ES-I3 (cell line): ENCODE measurements around the gene TLN1.

Experiments
- H3K36me3 ChIP-seq: 2 replicates; pipeline ENCODE4 v1.6.1; 2013; ENCODE audit warnings: mild to moderate bottlenecking, low read length, control low read depth, moderate library complexity; ENCODE audit not compliant: insufficient read depth
- H3K4me1 ChIP-seq: 2 replicates; pipeline ENCODE4 v1.6.1; 2013; ENCODE audit warnings: mild to moderate bottlenecking, control low read depth, low read length; ENCODE audit not compliant: insufficient read depth
- H3K9ac ChIP-seq: 2 replicates; pipeline ENCODE4 v1.6.1; 2013; ENCODE audit warnings: low read depth, mild to moderate bottlenecking, low read length, moderate library complexity
- H3K9me3 ChIP-seq: 2 replicates; pipeline ENCODE4 v1.6.1; 2013; ENCODE audit warnings: mild to moderate bottlenecking, low read length, moderate library complexity; ENCODE audit not compliant: control insufficient read depth, insufficient read depth

Gene TLN1

GRCh38 chr9:35746583-35746982 lies 14.6 kb upstream of the TLN1 start:
- H3K4me1 ChIP-seq, result peaks cover 19% of the 10 kb centered on the region; the same call in 1 of the 2 replicates
- peaks cover 13% of the 10 kb centered on the region for H3K36me3 ChIP-seq
- H3K9ac ChIP-seq, result peak overlapping the region; percentile 25; the same call in 1 of the 2 replicates
- H3K9me3 ChIP-seq, result no peaks in the 10 kb centered on the region

DNA sequence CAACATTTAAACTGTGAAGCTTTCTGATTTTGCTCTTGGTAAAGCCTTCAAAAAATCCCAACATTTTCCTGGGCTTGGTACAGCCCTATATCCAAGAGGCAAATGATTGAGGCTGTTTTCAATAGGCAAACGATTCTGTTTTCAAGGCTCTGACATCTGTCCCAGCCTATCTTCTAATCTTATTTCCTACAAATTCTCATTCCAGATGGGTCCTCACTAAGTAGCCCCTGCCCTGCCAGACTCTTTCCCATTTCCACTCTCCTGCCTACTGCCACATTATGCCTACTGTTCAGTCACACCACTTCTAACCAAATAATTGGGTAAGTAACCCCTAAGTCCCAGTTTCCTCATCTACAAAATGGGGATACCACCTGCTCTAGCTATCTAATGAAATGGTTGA lies 13.6 kb upstream of the TLN1 start:
- H3K36me3 ChIP-seq, result peaks cover 15% of the 10 kb centered on the region
- no peak overlapping the region for H3K9ac ChIP-seq
- peaks cover 19% of the 10 kb centered on the region; the same call in 1 of the 2 replicates for H3K4me1 ChIP-seq
- H3K9me3 ChIP-seq, result no peaks in the 10 kb centered on the region

DNA sequence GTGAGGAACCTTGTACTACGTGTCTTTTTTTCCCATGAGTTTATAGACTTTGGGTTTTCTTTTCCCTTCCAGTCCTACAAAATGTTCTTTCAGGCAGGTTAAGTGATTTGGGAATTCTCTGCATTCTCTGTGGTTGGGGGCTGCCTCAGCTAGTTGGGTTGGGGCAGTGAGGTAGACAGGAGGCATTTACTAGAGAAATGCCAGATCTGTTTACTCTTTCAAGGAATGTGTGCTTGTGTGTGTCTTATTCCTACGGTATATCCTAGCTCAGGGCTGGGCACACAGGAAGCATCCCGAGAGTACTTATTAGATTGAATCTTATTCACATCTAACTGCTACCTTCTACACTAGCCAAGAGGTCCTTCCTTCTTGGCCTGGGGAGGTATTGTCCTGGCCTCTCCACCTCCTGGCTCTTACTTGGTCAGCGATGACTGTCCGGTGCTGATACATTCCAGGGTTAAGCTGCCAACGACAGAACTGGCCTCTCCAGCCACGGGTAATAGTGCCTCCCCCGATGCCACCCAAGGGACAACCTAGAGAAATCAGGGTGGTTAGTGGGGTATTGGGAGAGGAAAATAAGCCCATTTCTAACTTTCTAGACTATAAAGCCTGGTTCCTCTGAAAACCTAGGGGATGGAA lies 12.0 kb upstream of the TLN1 start:
- H3K36me3 ChIP-seq, result peaks cover 23% of the 10 kb centered on the region
- peaks cover 12% of the 10 kb centered on the region; the same call in 1 of the 2 replicates for H3K4me1 ChIP-seq
- H3K9me3 ChIP-seq, result no peaks in the 10 kb centered on the region
- no peak overlapping the region for H3K9ac ChIP-seq

DNA sequence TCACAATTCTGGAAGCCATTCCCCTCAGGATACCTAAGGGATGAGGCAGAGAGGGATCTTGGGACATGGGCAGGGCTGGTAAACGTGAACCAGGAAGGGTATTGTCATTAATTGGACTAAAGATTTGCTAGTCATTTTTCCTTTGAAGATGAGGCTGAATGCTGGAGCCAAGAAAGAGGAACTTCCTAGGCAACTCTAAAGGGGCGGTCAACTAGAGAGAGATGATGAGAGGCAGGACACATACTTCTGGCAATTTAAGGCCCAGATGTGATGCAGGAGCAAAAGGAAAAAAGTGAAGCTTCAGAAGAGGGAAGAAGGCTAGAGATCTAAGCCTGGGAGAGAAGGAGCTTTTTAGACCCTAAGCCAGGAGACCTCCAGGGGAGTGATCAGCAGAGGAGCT lies 11.5 kb upstream of the TLN1 start:
- Histone ChIP-seq H3K9me3 (no peaks in the 10 kb centered on the region), H3K9ac (no peak overlapping the region), H3K4me1 (peaks cover 12% of the 10 kb centered on the region; the same call in 1 of the 2 replicates), H3K36me3 (peaks cover 26% of the 10 kb centered on the region)

GRCh38 chr9:35741740-35742139 lies 9.7 kb upstream of the TLN1 start:
- Histone ChIP-seq H3K9ac (no peak overlapping the region), H3K4me1 (0 out of 2 replicates have a peak, but pooled peaks cover 2% of the 10 kb centered on the region), H3K9me3 (no peaks in the 10 kb centered on the region), H3K36me3 (peaks cover 35% of the 10 kb centered on the region)

- H3K4me1 ChIP-seq, result no peaks in the 10 kb centered on the region
- H3K9ac ChIP-seq, result no peak overlapping the region
- H3K9me3 ChIP-seq, result no peaks in the 10 kb centered on the region
- peaks cover 42% of the 10 kb centered on the region for H3K36me3 ChIP-seq
Observed at GRCh38 chr9:35740243-35740642, 8.2 kb upstream of the TLN1 start.

GRCh38 chr9:35738924-35739323 lies 6.9 kb upstream of the TLN1 start:
- peaks cover 41% of the 10 kb centered on the region for H3K36me3 ChIP-seq
- no peak overlapping the region for H3K9ac ChIP-seq
- H3K4me1 ChIP-seq, result no peaks in the 10 kb centered on the region
- H3K9me3 ChIP-seq, result no peaks in the 10 kb centered on the region

- Histone ChIP-seq H3K4me1 (no peaks in the 10 kb centered on the region; the same call in 1 of the 2 replicates), H3K9ac (no peak overlapping the region), H3K9me3 (no peaks in the 10 kb centered on the region), H3K36me3 (peaks cover 37% of the 10 kb centered on the region)
Observed at GRCh38 chr9:35738186-35738585, 6.2 kb upstream of the TLN1 start.

- Histone ChIP-seq H3K9ac (no peak overlapping the region), H3K4me1 (no peaks in the 10 kb centered on the region; the same call in 1 of the 2 replicates), H3K36me3 (peaks cover 32% of the 10 kb centered on the region), H3K9me3 (no peaks in the 10 kb centered on the region)
Observed at GRCh38 chr9:35737143-35737542, 5.1 kb upstream of the TLN1 start.

DNA sequence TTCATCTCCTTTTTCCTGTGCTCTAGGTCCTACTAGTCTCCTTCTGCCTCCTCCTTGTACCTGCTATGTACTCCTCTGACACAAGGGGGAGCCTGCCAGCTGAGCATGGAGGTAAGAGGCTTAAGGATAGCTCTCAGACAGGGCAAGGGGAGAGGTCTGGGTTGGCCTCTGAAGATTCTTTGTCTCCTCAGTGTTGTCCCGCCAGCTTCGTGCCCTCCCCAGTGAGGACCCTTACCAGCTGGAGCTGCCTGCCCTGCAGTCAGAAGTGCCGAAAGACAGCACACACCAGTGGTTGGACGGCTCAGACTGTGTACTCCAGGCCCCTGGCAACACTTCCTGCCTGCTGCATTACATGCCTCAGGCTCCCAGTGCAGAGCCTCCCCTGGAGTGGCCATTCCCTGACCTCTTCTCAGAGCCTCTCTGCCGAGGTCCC lies 4.2 kb upstream of the TLN1 start:
- no peak overlapping the region for H3K9ac ChIP-seq
- H3K36me3 ChIP-seq, result peaks cover 29% of the 10 kb centered on the region
- no peaks in the 10 kb centered on the region for H3K9me3 ChIP-seq
- H3K4me1 ChIP-seq, result no peaks in the 10 kb centered on the region; the same call in 1 of the 2 replicates

- H3K4me1 ChIP-seq, result peaks cover 16% of the 10 kb centered on the region
- H3K9me3 ChIP-seq, result no peaks in the 10 kb centered on the region
- peaks cover 20% of the 10 kb centered on the region for H3K36me3 ChIP-seq
- H3K9ac ChIP-seq, result no peak overlapping the region
Observed at GRCh38 chr9:35734096-35734495, 2.1 kb upstream of the TLN1 start.

DNA sequence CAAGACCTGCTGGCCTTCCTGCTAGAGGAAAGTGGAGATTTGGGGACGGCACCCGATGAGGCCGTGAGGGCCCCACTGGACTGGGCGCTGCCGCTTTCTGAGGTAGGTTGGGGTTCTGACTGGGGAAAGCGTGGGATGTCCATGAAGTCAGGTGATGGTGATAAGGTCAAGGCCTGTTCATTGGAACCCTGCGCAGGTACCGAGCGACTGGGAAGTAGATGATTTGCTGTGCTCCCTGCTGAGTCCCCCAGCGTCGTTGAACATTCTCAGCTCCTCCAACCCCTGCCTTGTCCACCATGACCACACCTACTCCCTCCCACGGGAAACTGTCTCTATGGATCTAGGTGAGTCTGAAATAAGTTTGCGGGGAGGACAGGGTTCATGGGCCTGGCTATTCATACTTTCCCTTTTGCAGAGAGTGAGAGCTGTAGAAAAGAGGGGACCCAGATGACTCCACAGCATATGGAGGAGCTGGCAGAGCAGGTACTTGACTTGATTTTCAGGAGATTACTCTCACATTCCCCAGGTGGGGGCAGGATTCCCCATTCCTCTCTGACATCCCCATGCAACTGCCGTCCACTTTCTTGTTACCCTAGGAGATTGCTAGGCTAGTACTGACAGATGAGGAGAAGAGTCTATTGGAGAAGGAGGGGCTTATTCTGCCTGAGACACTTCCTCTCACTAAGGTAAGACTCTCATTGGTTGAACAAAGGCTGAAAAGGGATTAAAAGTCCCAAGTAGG lies 976 bp upstream of the TLN1 start:
- Histone ChIP-seq H3K9ac (peak overlapping the region; percentile 72), H3K36me3 (peaks cover 15% of the 10 kb centered on the region), H3K4me1 (peaks cover 24% of the 10 kb centered on the region)

DNA sequence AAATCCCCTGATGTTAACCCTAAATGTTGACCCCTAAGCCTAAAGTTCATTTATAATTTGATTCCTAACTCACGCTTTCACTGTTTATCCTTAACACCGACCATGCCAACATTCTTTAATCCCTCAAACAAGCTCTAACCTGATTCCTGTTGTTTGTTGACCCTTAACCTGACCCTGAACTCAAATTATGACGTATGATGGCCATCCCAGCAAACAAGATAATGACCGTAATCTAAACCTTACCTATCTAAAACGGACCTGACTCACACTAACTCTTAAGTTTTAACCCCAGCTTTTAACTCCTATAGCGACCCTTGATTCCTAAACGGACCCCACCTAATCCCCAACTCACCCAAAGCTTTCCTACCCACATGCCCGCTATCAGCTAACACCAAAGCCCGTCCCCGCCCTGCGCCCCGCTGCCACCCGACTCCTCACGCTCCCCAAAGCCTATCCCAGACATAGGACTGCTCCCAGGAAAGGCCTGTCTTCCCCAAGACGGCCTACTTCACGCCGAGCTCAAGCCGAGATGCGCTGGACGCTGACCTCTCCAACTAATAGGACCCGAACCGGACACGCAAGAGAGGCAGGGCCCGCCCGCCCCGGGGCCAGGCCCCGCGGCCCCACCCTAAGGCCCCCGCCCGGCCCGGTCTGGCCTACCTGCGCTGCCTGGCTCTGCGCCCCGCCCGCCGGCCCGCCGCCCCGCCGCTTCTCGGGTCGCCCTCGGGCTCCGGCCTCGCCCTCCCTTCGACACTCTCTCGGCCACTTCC lies 395 bp downstream of the TLN1 start:
- Histone ChIP-seq H3K36me3 (peaks cover 9% of the 10 kb centered on the region; the same call in 1 of the 2 replicates), H3K9me3 (no peaks in the 10 kb centered on the region), H3K9ac (peak overlapping the region; percentile 72), H3K4me1 (peaks cover 35% of the 10 kb centered on the region)

More for the DNA sequence above, 976 bp upstream of the TLN1 start:
- no peaks in the 10 kb centered on the region for H3K9me3 ChIP-seq

GRCh38 chr9:35730486-35730854 lies 1.5 kb downstream of the TLN1 start:
- no peaks in the 10 kb centered on the region for H3K9me3 ChIP-seq
- peaks cover 4% of the 10 kb centered on the region; the same call in 1 of the 2 replicates for H3K36me3 ChIP-seq
- peaks cover 40% of the 10 kb centered on the region for H3K4me1 ChIP-seq
- H3K9ac ChIP-seq, result peak overlapping the region; percentile 72; the same call in 1 of the 2 replicates
